ENCODE measurements around the gene SLC26A1. TPM values are rescaled to one million over a fixed set of nuclear protein-coding genes. Genes with fewer than 3 reads are reported as not detected.

Gene SLC26A1, protein sequence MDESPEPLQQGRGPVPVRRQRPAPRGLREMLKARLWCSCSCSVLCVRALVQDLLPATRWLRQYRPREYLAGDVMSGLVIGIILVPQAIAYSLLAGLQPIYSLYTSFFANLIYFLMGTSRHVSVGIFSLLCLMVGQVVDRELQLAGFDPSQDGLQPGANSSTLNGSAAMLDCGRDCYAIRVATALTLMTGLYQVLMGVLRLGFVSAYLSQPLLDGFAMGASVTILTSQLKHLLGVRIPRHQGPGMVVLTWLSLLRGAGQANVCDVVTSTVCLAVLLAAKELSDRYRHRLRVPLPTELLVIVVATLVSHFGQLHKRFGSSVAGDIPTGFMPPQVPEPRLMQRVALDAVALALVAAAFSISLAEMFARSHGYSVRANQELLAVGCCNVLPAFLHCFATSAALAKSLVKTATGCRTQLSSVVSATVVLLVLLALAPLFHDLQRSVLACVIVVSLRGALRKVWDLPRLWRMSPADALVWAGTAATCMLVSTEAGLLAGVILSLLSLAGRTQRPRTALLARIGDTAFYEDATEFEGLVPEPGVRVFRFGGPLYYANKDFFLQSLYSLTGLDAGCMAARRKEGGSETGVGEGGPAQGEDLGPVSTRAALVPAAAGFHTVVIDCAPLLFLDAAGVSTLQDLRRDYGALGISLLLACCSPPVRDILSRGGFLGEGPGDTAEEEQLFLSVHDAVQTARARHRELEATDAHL
- polyA plus RNA-seq (ENCODE audit: insufficient read length in 3 of 3), result 10 to 100 TPM; 14.2 to 23.4 (median 19.3) TPM
- long read RNA-seq, donor 1, partial matches to known transcripts, result 0 of 2 reads
- long read RNA-seq, donor 1, other reads (novel, unspliced or antisense), result 0 of 2 reads
- long read RNA-seq, donor 2, partial matches to known transcripts, result 0 of 3 reads
- long read RNA-seq, donor 2, other reads (novel, unspliced or antisense), result 0 of 3 reads
- long read RNA-seq, donor 3, partial matches to known transcripts, result 0 of 1 reads
- long read RNA-seq, donor 3, other reads (novel, unspliced or antisense), result 0 of 1 reads
- long read RNA-seq, donor 4, partial matches to known transcripts, result 0 of 1 reads
- long read RNA-seq, donor 4, other reads (novel, unspliced or antisense), result 0 of 1 reads
- long read RNA-seq, donor 5, partial matches to known transcripts, result 0 of 2 reads
- long read RNA-seq, donor 5, other reads (novel, unspliced or antisense), result 0 of 2 reads
- long read RNA-seq, donor 6, partial matches to known transcripts, result 7 of 10 reads
- long read RNA-seq, donor 6, other reads (novel, unspliced or antisense), result 0 of 10 reads
- long read RNA-seq, donor 7, partial matches to known transcripts, result 0 of 4 reads
- long read RNA-seq, donor 7, other reads (novel, unspliced or antisense), result 0 of 4 reads
- long read RNA-seq, donor 8, result 0 reads
- long read RNA-seq, donor 9, partial matches to known transcripts, result 0 of 4 reads
- long read RNA-seq, donor 9, other reads (novel, unspliced or antisense), result 0 of 4 reads
- long read RNA-seq, donor 10, partial matches to known transcripts, result 0 of 4 reads
- long read RNA-seq, donor 10, other reads (novel, unspliced or antisense), result 0 of 4 reads
- long read RNA-seq, donor 11, partial matches to known transcripts, result 0 of 1 reads
- long read RNA-seq, donor 11, other reads (novel, unspliced or antisense), result 0 of 1 reads
- long read RNA-seq, donor 12, partial matches to known transcripts, result 0 of 4 reads
- long read RNA-seq, donor 12, other reads (novel, unspliced or antisense), result 0 of 4 reads
- long read RNA-seq, donor 13, partial matches to known transcripts, result 0 of 1 reads
- long read RNA-seq, donor 13, other reads (novel, unspliced or antisense), result 0 of 1 reads
- long read RNA-seq, donor 14, result 0 reads
- long read RNA-seq, donor 15, result 0 reads
- long read RNA-seq, donor 16, partial matches to known transcripts, result 0 of 4 reads
- long read RNA-seq, donor 16, other reads (novel, unspliced or antisense), result 0 of 4 reads

GRCh38 chr4:993111-994029 lies at the start of gene SLC26A1:
Gene SLC26A1 (minus strand): TSS chr4:993404. CDS start chr4:991703, 1,701 bp downstream.
- no peak for DNase-seq

DNA sequence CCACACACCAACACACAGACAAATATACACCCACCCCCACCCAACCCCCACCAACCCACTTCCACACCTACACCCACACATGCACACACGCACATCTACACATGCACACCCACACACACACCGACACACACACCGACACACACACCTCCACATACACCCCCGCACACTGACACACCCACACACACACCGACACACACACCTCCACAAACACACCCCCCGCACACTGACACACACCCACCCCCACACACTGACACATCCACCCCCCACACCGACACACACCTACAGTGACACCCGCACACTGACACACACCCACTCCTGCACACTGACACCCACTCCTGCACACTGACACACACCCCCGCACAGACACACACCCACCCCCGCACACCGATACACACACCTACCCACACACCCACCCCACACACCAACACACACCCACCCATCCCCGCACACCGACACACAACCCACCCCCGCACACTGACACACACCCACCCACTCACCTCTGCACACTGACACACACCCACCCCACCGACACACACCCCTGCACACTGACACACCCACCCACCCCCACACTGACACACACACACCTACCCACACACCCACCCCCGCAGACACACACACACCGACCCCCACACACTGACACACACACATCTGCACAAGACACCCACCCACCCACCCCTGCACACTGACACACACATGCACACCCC lies 49.3 kb upstream of the SLC26A1 start:
- no peak for DNase-seq

- no peak for DNase-seq
These were observed 48.7 kb upstream of the SLC26A1 start for GRCh38 chr4:1041936-1042330.

GRCh38 chr4:1041147-1041935 lies 48.1 kb upstream of the SLC26A1 start:
- no peak for DNase-seq

- no peak for DNase-seq
These were observed 47.3 kb upstream of the SLC26A1 start for GRCh38 chr4:1040344-1041146.

- DNase-seq, result no peak
These were observed 46.5 kb upstream of the SLC26A1 start for GRCh38 chr4:1039493-1040343.

GRCh38 chr4:1038948-1039492 lies 45.8 kb upstream of the SLC26A1 start:
- DNase-seq, result no peak

DNA sequence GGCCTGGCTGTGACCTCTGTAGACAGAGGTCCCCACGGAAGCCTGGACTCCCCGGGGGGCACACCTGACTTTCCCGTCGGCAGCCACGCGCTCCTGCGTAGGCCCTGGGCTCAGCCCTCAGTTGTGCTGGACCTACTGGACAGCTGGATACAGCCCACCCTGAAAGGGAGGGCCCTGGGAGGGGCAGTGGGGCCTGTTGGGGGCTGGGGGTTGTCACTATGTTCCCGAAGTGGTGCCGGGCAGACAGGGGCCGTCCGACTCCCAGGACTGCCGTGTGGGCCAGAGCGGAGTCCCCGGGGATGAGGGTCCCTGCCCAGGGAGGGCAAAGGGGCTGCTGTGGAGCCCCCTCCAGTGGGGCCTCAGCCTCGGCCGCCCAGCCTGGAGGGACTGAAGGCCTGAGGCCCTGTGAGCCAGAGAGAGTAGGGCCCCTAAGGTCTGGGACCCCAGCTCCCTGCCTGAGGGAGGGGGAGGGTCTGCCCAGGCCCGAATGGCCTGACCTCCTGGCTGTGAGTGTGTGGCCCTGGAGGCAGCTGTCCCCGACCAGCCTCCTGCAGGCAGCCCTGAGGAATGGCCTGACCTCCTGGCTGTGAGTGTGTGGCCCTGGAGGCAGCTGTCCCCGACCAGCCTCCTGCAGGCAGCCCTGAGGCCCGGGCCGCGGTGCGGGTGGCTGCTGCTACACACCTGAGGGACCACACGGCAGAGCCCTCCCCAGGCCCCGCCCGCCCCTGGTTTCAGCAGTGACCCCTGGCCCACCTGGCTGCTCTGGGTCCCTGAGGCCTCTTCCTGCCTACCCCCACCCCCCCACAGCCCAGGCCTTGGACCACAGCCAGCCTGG lies 44.0 kb upstream of the SLC26A1 start:
- DNase-seq, result no peak

DNA sequence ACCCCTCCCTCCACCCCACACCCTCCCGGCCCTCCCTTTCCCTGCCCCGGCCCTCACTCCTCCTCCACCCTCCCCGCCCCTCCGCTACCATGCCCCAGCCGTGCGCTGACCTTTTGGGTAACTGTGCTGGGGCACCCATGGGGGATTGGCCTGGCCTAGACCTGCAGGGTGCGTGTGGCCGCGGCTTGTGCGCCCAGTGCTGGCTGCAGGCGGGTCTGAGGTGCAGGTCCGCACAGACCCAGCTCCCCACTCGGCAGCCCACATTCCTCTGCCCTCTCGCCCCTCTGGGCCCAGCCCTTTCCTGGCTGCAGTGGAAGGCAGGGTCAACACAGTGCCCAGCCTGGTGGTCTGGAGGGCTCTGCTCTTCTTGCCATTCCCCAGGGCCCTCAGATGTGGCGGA lies 42.9 kb upstream of the SLC26A1 start:
- DNase-seq, result no peak

- DNase-seq, result no peak
These were observed 42.3 kb upstream of the SLC26A1 start for GRCh38 chr4:1035510-1035909.

GRCh38 chr4:1033840-1034551 lies 40.8 kb upstream of the SLC26A1 start:
- DNase-seq, result no peak

DNA sequence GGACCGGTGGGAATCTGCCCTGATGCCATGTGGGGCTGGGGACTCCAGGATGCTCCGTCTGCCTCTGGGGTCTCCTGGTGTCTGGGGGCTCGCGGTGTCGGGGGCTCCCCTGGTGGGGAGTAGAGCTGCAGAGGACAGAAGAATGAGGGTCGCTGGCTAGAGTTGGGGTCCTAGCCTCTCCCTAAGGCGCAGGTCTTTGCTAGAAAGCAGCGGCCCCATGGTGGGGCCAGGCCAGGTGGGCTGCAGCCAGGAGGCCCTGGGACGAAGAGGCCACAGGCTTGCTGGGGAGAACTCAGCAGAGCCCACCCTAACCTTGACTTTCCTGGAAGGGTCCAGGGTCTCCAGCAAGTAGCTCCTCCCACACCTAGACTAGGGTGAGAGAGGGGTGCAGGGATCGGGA lies 39.7 kb upstream of the SLC26A1 start:
- no peak for DNase-seq

GRCh38 chr4:1031956-1032795 lies 39.0 kb upstream of the SLC26A1 start:
- DNase-seq, result no peak
